Keratinocyte (primary cell): ENCODE results near the gene MAGI2. TPM values are rescaled to one million over a fixed set of nuclear protein-coding genes. Genes with fewer than 3 reads are reported as not detected.

ENCODE experiments used
- DNase-seq: peaks from one replicate; pipeline ENCODE4 v3.0.0-alpha.2; 2011; ENCODE audit warnings: low read depth, missing footprints, low spot score
- FAIRE-seq: peaks from 2 replicates; lab custom pipeline; 2011; peaks lifted over from hg19 to GRCh38; lab: Jason Lieb, UNC
- H2AFZ ChIP-seq: 2 replicates; pipeline ENCODE4 v1.6.0; 2012; ENCODE audit warnings: low read length, control low read depth, inconsistent platforms; ENCODE audit not compliant: control insufficient read depth
- H3K27ac ChIP-seq: 2 replicates; pipeline ENCODE4 v1.5.1; 2011; ENCODE audit warnings: low read length; ENCODE audit not compliant: control insufficient read depth, insufficient read depth
- H3K27me3 ChIP-seq: 3 replicates; pipeline ENCODE4 v1.6.0; 2011; ENCODE audit warnings: low read length; ENCODE audit not compliant: control insufficient read depth, insufficient read depth; ENCODE audit errors: extremely low read depth
- H3K36me3 ChIP-seq, 2 experiments: 2 replicates in 1 of 2; 3 replicates in 1 of 2; pipeline ENCODE4 v1.5.1; 2011; ENCODE audit warnings: low read length in 2 of 2, mild to moderate bottlenecking in 1 of 2; ENCODE audit not compliant: control insufficient read depth in 2 of 2, insufficient read depth in 2 of 2; ENCODE audit errors: extremely low read depth in 1 of 2
- H3K4me1 ChIP-seq: 3 replicates; pipeline ENCODE4 v1.5.1; 2011; ENCODE audit warnings: low read length; ENCODE audit not compliant: control insufficient read depth, insufficient read depth; ENCODE audit errors: extremely low read depth
- H3K4me2 ChIP-seq: 3 replicates; pipeline ENCODE4 v1.6.0; 2011; ENCODE audit warnings: low read depth, low read length; ENCODE audit not compliant: control insufficient read depth, insufficient read depth; ENCODE audit errors: extremely low read depth
- H3K4me3 ChIP-seq, 3 experiments: fragments of 200-600 bp in 1 of 3; sonication (generic) in 1 of 3; 2 replicates in 2 of 3; 3 replicates in 1 of 3; pipeline ENCODE4 v1.5.1; 2011 to 2016; ENCODE audit warnings: low read length in 3 of 3, mild to moderate bottlenecking in 3 of 3, control low read depth in 2 of 3, inconsistent platforms in 1 of 3, low read depth in 1 of 3, mixed read lengths in 1 of 3, mixed run types in 1 of 3, moderate library complexity in 1 of 3; ENCODE audit not compliant: control insufficient read depth in 2 of 3, insufficient read depth in 2 of 3; ENCODE audit errors: extremely low read depth in 1 of 3
- H3K79me2 ChIP-seq: 2 replicates; pipeline ENCODE4 v1.6.0; 2012; ENCODE audit warnings: low read length; ENCODE audit not compliant: control insufficient read depth, insufficient read depth
- H3K9ac ChIP-seq: 3 replicates; pipeline ENCODE4 v1.6.0; 2011; ENCODE audit warnings: low read length; ENCODE audit not compliant: control insufficient read depth, insufficient read depth; ENCODE audit errors: extremely low read depth
- H3K9me1 ChIP-seq: 3 replicates; pipeline ENCODE4 v1.6.0; 2011; ENCODE audit warnings: low read length; ENCODE audit not compliant: control insufficient read depth, insufficient read depth; ENCODE audit errors: extremely low read depth
- H3K9me3 ChIP-seq: 2 replicates; pipeline ENCODE4 v1.5.1; 2012; ENCODE audit warnings: low read depth, low read length; ENCODE audit not compliant: control insufficient read depth
- H4K20me1 ChIP-seq: 3 replicates; pipeline ENCODE4 v1.6.0; 2011; ENCODE audit warnings: low read length; ENCODE audit not compliant: control insufficient read depth, insufficient read depth; ENCODE audit errors: extremely low read depth
- EZH2 ChIP-seq: IDR thresholded peaks from one replicate; pipeline ENCODE4 v1.6.1; 2012; ENCODE audit warnings: inconsistent platforms, mild to moderate bottlenecking, low read length, moderate library complexity
- dilution Hi-C: fragments of 300-500 bp; cut with MboI; formaldehyde crosslinking; loops from one replicate; pipeline ENCODE4 v1.7.0; 2020; ENCODE audit warnings: low sequenced_read_pairs; ENCODE audit not compliant: extremely low pct_ligation_motif_present
- polyA plus RNA-seq, 5 experiments: library from polyadenylated mRNA; depleted of rRNA in 3 of 5; stranded (reverse) in 3 of 5; stranded (forward) in 1 of 5; unstranded in 1 of 5; fragments of >200 nt; gene quantifications; 1 replicate in 1 of 5; 2 replicates in 3 of 5; 3 replicates in 1 of 5; pipeline versions ENCODE4 v1.2.1 to v1.2.3, GENCODE V29; 2011 to 2012; ENCODE audit warnings: missing spikeins in 2 of 5, low read depth in 1 of 5, low replicate concordance in 1 of 5
- TF ChIP-seq, protein P1 (sequence below), 3 experiments: IDR thresholded peaks in 1 of 3; conservative IDR thresholded peaks in 1 of 3; optimal IDR thresholded peaks in 1 of 3; 2 replicates in 2 of 3; 3 replicates in 1 of 3; pipeline versions ENCODE3 to v1.5.1; 2011; ENCODE audit warnings: low read length in 3 of 3, mild to moderate bottlenecking in 3 of 3, moderate library complexity in 2 of 3, control low read depth in 1 of 3, inconsistent platforms in 1 of 3; ENCODE audit not compliant: insufficient read depth in 2 of 3; ENCODE audit errors: extremely low read depth in 1 of 3

MAGI2 gene
- polyA plus RNA-seq, 1 donor (not counting 4 experiments of a cell fraction or from before 2014, with no cell fraction given): 0.07 TPM

GRCh38 chr7:78261302-78261701 is 1192.2 kb downstream of the MAGI2 start:
- H3K36me3 ChIP-seq: no peaks in the 10 kb centered on the region
- no peak overlapping the region for H2AFZ ChIP-seq
- no peaks in the 10 kb centered on the region for H3K9me1 ChIP-seq
- no peaks in the 10 kb centered on the region for H4K20me1 ChIP-seq
- H3K79me2 ChIP-seq: no peaks in the 10 kb centered on the region
- no peak for DNase-seq
- H3K4me2 ChIP-seq: no peak overlapping the region
- no peak overlapping the region for H3K27ac ChIP-seq
- no peak overlapping the region for H3K9ac ChIP-seq
- TF ChIP-seq EZH2: no peak
- TF ChIP-seq, protein P1, sequence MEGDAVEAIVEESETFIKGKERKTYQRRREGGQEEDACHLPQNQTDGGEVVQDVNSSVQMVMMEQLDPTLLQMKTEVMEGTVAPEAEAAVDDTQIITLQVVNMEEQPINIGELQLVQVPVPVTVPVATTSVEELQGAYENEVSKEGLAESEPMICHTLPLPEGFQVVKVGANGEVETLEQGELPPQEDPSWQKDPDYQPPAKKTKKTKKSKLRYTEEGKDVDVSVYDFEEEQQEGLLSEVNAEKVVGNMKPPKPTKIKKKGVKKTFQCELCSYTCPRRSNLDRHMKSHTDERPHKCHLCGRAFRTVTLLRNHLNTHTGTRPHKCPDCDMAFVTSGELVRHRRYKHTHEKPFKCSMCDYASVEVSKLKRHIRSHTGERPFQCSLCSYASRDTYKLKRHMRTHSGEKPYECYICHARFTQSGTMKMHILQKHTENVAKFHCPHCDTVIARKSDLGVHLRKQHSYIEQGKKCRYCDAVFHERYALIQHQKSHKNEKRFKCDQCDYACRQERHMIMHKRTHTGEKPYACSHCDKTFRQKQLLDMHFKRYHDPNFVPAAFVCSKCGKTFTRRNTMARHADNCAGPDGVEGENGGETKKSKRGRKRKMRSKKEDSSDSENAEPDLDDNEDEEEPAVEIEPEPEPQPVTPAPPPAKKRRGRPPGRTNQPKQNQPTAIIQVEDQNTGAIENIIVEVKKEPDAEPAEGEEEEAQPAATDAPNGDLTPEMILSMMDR (optimal IDR thresholded peaks at IDR 0.05 in 1 of 3, IDR thresholded peaks at IDR 0.05 in 1 of 3, conservative IDR thresholded peaks at IDR 0.05 in 1 of 3; ENCODE audit: extremely low read depth in 1 of 3, insufficient read depth in 2 of 3, low read length in 3 of 3): no peak
- no peaks in the 10 kb centered on the region for H3K27me3 ChIP-seq
- no peaks in the 10 kb centered on the region for H3K4me1 ChIP-seq
- dilution Hi-C loops: no loop called here
- H3K9me3 ChIP-seq: no peaks in the 10 kb centered on the region
- H3K4me3 ChIP-seq: no peak overlapping the region
- no peak for FAIRE-seq

GRCh38 chr7:78260826-78261225 is 1192.6 kb downstream of the MAGI2 start:
- Histone ChIP-seq H3K36me3 (no peaks in the 10 kb centered on the region), H3K9me3 (no peaks in the 10 kb centered on the region), H3K27ac (no peak overlapping the region), H3K27me3 (no peaks in the 10 kb centered on the region), H4K20me1 (no peaks in the 10 kb centered on the region), H3K4me1 (no peaks in the 10 kb centered on the region), H2AFZ (no peak overlapping the region), H3K9me1 (no peaks in the 10 kb centered on the region), H3K4me2 (no peak overlapping the region), H3K9ac (no peak overlapping the region), H3K79me2 (no peaks in the 10 kb centered on the region), H3K4me3 (no peak overlapping the region)
- FAIRE-seq (no peak), DNase-seq (no peak)
- dilution Hi-C loops: no loop called here
- TF ChIP-seq EZH2: no peak
- TF ChIP-seq, protein P1 (optimal IDR thresholded peaks at IDR 0.05 in 1 of 3, IDR thresholded peaks at IDR 0.05 in 1 of 3, conservative IDR thresholded peaks at IDR 0.05 in 1 of 3; ENCODE audit: extremely low read depth in 1 of 3, insufficient read depth in 2 of 3, low read length in 3 of 3): no peak
